Motor neuron (in vitro differentiated cells): ENCODE results near the gene GPX5. TPM values are rescaled to one million over a fixed set of nuclear protein-coding genes. Genes with fewer than 3 reads are reported as not detected.

Source experiments
- ATAC-seq, 8 experiments: fragments of 200-7000 bp; cut with Tn5 transposase; replicated peaks in 6 of 8; 2 replicates each; pipeline ENCODE4 v1.8.0; 2021; ENCODE audit warnings: mild to moderate bottlenecking in 8 of 8, moderate library complexity in 8 of 8
- H3K27ac ChIP-seq, 2 donors: fragments of 250-450 bp; sonication (Bioruptor Pico); 2 replicates each; pipeline ENCODE4 v1.9.0; 2021; ENCODE audit warnings: antibody characterized with exemption in 2 of 2, mild to moderate bottlenecking in 2 of 2, moderate library complexity in 1 of 2
- H3K4me1 ChIP-seq, 2 donors: fragments of 250-450 bp; sonication (Bioruptor Pico); replicated peaks in 1 of 2; 2 replicates each; pipeline ENCODE4 v1.6.1; 2021; ENCODE audit warnings: antibody characterized with exemption in 2 of 2, mild to moderate bottlenecking in 2 of 2, moderate library complexity in 1 of 2
- H3K4me3 ChIP-seq, 5 donors: fragments of 250-450 bp; sonication (Bioruptor Pico); 2 replicates each; pipeline ENCODE4 v1.9.0; 2021; ENCODE audit warnings: antibody characterized with exemption in 5 of 5, mild to moderate bottlenecking in 5 of 5, moderate library complexity in 4 of 5
- WGBS, 10 experiments: fragments of 450-650 bp; shearing (Covaris generic); methylation state at CpG; one replicate each; pipeline ENCODE4 v1.0.0; 2022; 5-methylcytosine and 5-hydroxymethylcytosine counted together
- in situ Hi-C, 9 experiments: fragments of 400-800 bp; cut with MboI; loops; one replicate each; pipeline ENCODE4 v1.15.0; 2021; ENCODE audit warnings: low sequenced_read_pairs in 9 of 9, low pct_unique_long_range_greater_than_20kb in 2 of 9; ENCODE audit not compliant: unreplicated experiment in 9 of 9
- total RNA-seq, 8 experiments: library from RNA; unstranded; fragments of 300-600 nt; gene quantifications; 2 replicates each; pipeline versions ENCODE4 v1.2.3 to v1.2.4, GENCODE V29; 2022

The GPX5 gene
- total RNA-seq, 8 experiments from 2014 or later, result 0.28 TPM; not detected in 7

GRCh38 chr6:28553384-28553985 is 27.8 kb downstream of the GPX5 start:
- WGBS, 10 experiments, result 2 to 100% (median 43%) methylated on average over 1 to 8 of the region's 8 CpGs
- H3K4me1 ChIP-seq, result peaks cover 19 to 20% of the 10 kb centered on the region in 2 donors
- H3K27ac ChIP-seq, result peak overlapping the region; percentile 31 to 45
- peak overlapping the region in 1 of 5 donors; percentile 11 for H3K4me3 ChIP-seq
- in situ Hi-C loops, result no loop called here
- peak in 3 of 8 experiments; percentile 11 to 25 (median 24) for ATAC-seq

- in situ Hi-C loops, result no loop called here
- Histone ChIP-seq H3K4me3 (peak overlapping the region in 1 of 5 donors; percentile 12), H3K27ac (peak overlapping the region in 1 of 2 donors; percentile 45), H3K4me1 (peaks cover 19 to 20% of the 10 kb centered on the region in 2 donors)
- ATAC-seq, result peak in 6 of 8 experiments; percentile 26 to 66 (median 58)
- 0 to 93% (median 38%) methylated on average over 3 to 20 of the region's 25 CpGs for whole genome bisulfite sequencing, 10 experiments
Observed at GRCh38 chr6:28553986-28554881, 28.6 kb downstream of the GPX5 start.

- in situ Hi-C loops, result no loop called here
- peaks cover 19 to 20% of the 10 kb centered on the region in 2 donors for H3K4me1 ChIP-seq
- no peak overlapping the region for H3K4me3 ChIP-seq
- 0 to 86% (median 3%) methylated on average over 1 to 2 of the region's 2 CpGs; no CpG with 5 or more reads in 2 of the 10 experiments for WGBS, 10 experiments
- no peak overlapping the region for H3K27ac ChIP-seq
- no peak for ATAC-seq
Observed at GRCh38 chr6:28555136-28555535, 29.5 kb downstream of the GPX5 start.

GRCh38 chr6:28558629-28559028 is 32.9 kb downstream of the GPX5 start:
- peaks cover 9 to 11% of the 10 kb centered on the region in 2 donors for H3K4me1 ChIP-seq
- H3K4me3 ChIP-seq, result no peak overlapping the region
- WGBS, 10 experiments, result 0 to 92% (median 44%) methylated on average over 1 to 3 of the region's 3 CpGs; no CpG with 5 or more reads in 2 of the 10 experiments
- H3K27ac ChIP-seq, result no peak overlapping the region
- in situ Hi-C loops, result no loop called here
- ATAC-seq, result peak in 3 of 8 experiments; percentile 20 to 77 (median 27)

GRCh38 chr6:28563430-28564095 is 37.9 kb downstream of the GPX5 start:
- peaks cover 0 to 2% of the 10 kb centered on the region in 2 donors for H3K4me1 ChIP-seq
- WGBS, 10 experiments, result 0 to 22% (median 8%) methylated on average over 1 to 3 of the region's 3 CpGs; no CpG with 5 or more reads in 1 of the 10 experiments
- in situ Hi-C loops, result no loop called here
- peak in 1 of 8 experiments; percentile 67 for ATAC-seq
- H3K27ac ChIP-seq, result no peak overlapping the region
- H3K4me3 ChIP-seq, result no peak overlapping the region

GRCh38 chr6:28565823-28566526 is 40.3 kb downstream of the GPX5 start:
- Histone ChIP-seq H3K4me1 (peaks cover 0 to 2% of the 10 kb centered on the region in 2 donors), H3K27ac (no peak overlapping the region), H3K4me3 (no peak overlapping the region)
- in situ Hi-C loops, result no loop called here
- ATAC-seq, result no peak
- whole genome bisulfite sequencing, 10 experiments, result 19 to 100% (median 78%) methylated on average over 1 to 7 of the region's 7 CpGs

- H3K4me3 ChIP-seq, result no peak overlapping the region
- no peak for ATAC-seq
- in situ Hi-C loops, result no loop called here
- H3K27ac ChIP-seq, result no peak overlapping the region
- WGBS, 10 experiments, result 13 to 100% (median 75%) methylated on average over 1 to 10 of the region's 12 CpGs; no CpG with 5 or more reads in 2 of the 10 experiments
- peaks cover 0 to 2% of the 10 kb centered on the region in 2 donors for H3K4me1 ChIP-seq
Observed at GRCh38 chr6:28566527-28567252, 41.0 kb downstream of the GPX5 start.

- in situ Hi-C loops, result no loop called here
- ATAC-seq, result no peak
- Histone ChIP-seq H3K4me3 (no peak overlapping the region), H3K27ac (no peak overlapping the region), H3K4me1 (peaks cover 0 to 2% of the 10 kb centered on the region in 2 donors)
Observed at GRCh38 chr6:28567506-28567905, 41.8 kb downstream of the GPX5 start.

- ATAC-seq, result no peak
- in situ Hi-C loops, result no loop called here
- WGBS, 10 experiments, result 60 to 100% (median 100%) methylated on average over 1 to 4 of the region's 4 CpGs; no CpG with 5 or more reads in 4 of the 10 experiments
Observed at GRCh38 chr6:28568515-28569108, 42.9 kb downstream of the GPX5 start.

GRCh38 chr6:28569748-28570147 is 44.1 kb downstream of the GPX5 start:
- Histone ChIP-seq H3K4me1 (no peaks in the 10 kb centered on the region), H3K4me3 (no peak overlapping the region), H3K27ac (no peak overlapping the region)
- 0 to 100% (median 51%) methylated on average over 1 to 2 of the region's 2 CpGs for WGBS, 10 experiments
- in situ Hi-C loops, result no loop called here
- no peak for ATAC-seq

More at GRCh38 chr6:28568515-28569108, 42.9 kb downstream of the GPX5 start:
- no peak overlapping the region for H3K27ac ChIP-seq
- no peak overlapping the region for H3K4me3 ChIP-seq
- peaks cover 0 to 2% of the 10 kb centered on the region in 2 donors for H3K4me1 ChIP-seq

GRCh38 chr6:28580475-28580874 is 54.8 kb downstream of the GPX5 start:
- ATAC-seq, result peak in 2 of 8 experiments; percentile 35 to 60
- Histone ChIP-seq H3K4me1 (peaks cover 11 to 17% of the 10 kb centered on the region in 2 donors), H3K27ac (no peak overlapping the region), H3K4me3 (no peak overlapping the region)
- in situ Hi-C loops, result no loop called here

GRCh38 chr6:28583463-28583862 is 57.8 kb downstream of the GPX5 start:
- H3K27ac ChIP-seq, result no peak overlapping the region
- H3K4me1 ChIP-seq, result peaks cover 11 to 21% of the 10 kb centered on the region in 2 donors
- in situ Hi-C loops, result no loop called here
- ATAC-seq, result no peak
- 35 to 100% (median 100%) methylated on average over 1 to 2 of the region's 2 CpGs for WGBS, 10 experiments
- H3K4me3 ChIP-seq, result no peak overlapping the region
